Adrenal gland (tissue), 12 donors: Measurements from ENCODE around the gene PTGDR2. TPM values are rescaled to one million over a fixed set of nuclear protein-coding genes. Genes with fewer than 3 reads are reported as not detected.

Experiments used
- DNase-seq, 7 donors: peaks; one replicate each; pipeline ENCODE4 v3.0.0-alpha.2; 2019 to 2020
- H3K27ac ChIP-seq, 5 donors: fragments of 200-600 bp; sonication (generic) in 4 of 5; 1 replicate in 3 of 5; 2 replicates in 2 of 5; pipeline versions ENCODE4 v1.5.1 to v1.8.0; 2016 to 2020; ENCODE audit warnings: mild to moderate bottlenecking in 1 of 5
- H3K27me3 ChIP-seq: fragments of 200-600 bp; 2 replicates; pipeline ENCODE4 v1.8.0; 2021
- H3K36me3 ChIP-seq, 2 donors: fragments of 200-600 bp; replicated peaks in 1 of 2; 1 replicate in 1 of 2; 2 replicates in 1 of 2; pipeline versions ENCODE4 v1.5.1 to v1.8.0; 2018 to 2022
- H3K4me1 ChIP-seq, 2 donors: fragments of 200-600 bp; replicated peaks in 1 of 2; 1 replicate in 1 of 2; 2 replicates in 1 of 2; pipeline versions ENCODE4 v1.5.1 to v1.8.0; 2018 to 2021
- H3K4me3 ChIP-seq, 4 donors: fragments of 200-600 bp; sonication (generic) in 3 of 4; one replicate each; pipeline ENCODE4 v1.5.1; 2016 to 2018
- H3K9me3 ChIP-seq, 3 donors: fragments of 200-600 bp; sonication (generic) in 1 of 3; replicated peaks in 1 of 3; 1 replicate in 2 of 3; 2 replicates in 1 of 3; pipeline versions ENCODE4 v1.5.1 to v1.8.0; 2016 to 2021
- CTCF ChIP-seq, 6 experiments: fragments of 450-650 bp in 4 of 6; fragments of 200-600 bp in 2 of 6; sonication (generic) in 1 of 6; IDR thresholded peaks; 1 replicate in 5 of 6; 2 replicates in 1 of 6; pipeline versions ENCODE4 v1.5.1 to v1.8.0; 2016 to 2021; ENCODE audit warnings: antibody characterized with exemption in 6 of 6, mild to moderate bottlenecking in 2 of 6, moderate library complexity in 1 of 6
- POLR2A ChIP-seq, 2 donors: fragments of 450-650 bp; IDR thresholded peaks; one replicate each; pipeline ENCODE4 v1.6.1; 2017; ENCODE audit warnings: antibody characterized with exemption in 2 of 2, mild to moderate bottlenecking in 2 of 2, moderate library complexity in 1 of 2
- WGBS, 4 donors: extraction: QIAGEN DNeasy Blood & Tissue Kit in 2 of 4; methylation state at CpG; one replicate each; pipeline versions ENCODE4 v1.1.5 to v1.1.7; 2013 to 2017; 5-methylcytosine and 5-hydroxymethylcytosine counted together
- intact Hi-C, 2 donors: fragments of 100-400 bp; cut with DNase I; formaldehyde crosslinking; loops; one replicate each; pipeline versions ENCODE4 v1.14.1 to v1.15.0; 2022 to 2023
- polyA plus RNA-seq, 3 donors: library from polyadenylated mRNA; stranded (reverse); fragments of 200-250 nt in 2 of 3; fragments of 350-450 nt in 1 of 3; fragmentation: Illumina TruSeq in 1 of 3; extraction: RNeasy Lipid Tissue Mini Kit (QIAGEN cat#74804) in 1 of 3; gene quantifications; one replicate each; pipeline ENCODE4 v1.2.3, GENCODE V29; 2013 to 2014
- total RNA-seq, 9 donors: library from RNA; depleted of rRNA in 4 of 9; stranded (reverse); fragments of >200 nt in 4 of 9; fragments of 120-200 nt in 1 of 9; fragmentation: NEBNext Ultra II Directional in 1 of 9; extraction: Animal tissue kit (Norgen Biotek cat#: 25700) in 1 of 9; gene quantifications; one replicate each; pipeline versions ENCODE4 v1.1.0 to v1.2.4, GENCODE V29; 2013 to 2023
- donor health status: healthy with polysubstance abuse.
- donor health status: Bipolar disorder and iron deficiency.
- donor health status: DM: yes; HTN: yes; CAD: no.
- donor health status: DM: no; HTN: no; CAD: no.
- donor health status: DM: no; HTN: no; CAD: no.
- donor health status: DM: yes; HTN: yes; CAD: no.

The PTGDR2 gene
- total and polyA plus RNA-seq, 12 donors = 0.17 to 0.61 (median 0.24) TPM; not detected in 7

- peaks cover 0 to 14% of the 10 kb centered on the region in 2 donors for H3K36me3 ChIP-seq
- 55 to 77% (median 65%) methylated on average over 7 to 8 of the region's 8 CpGs for WGBS, 4 donors
- TF ChIP-seq POLR2A (IDR thresholded peaks at IDR 0.05) (no peak), CTCF (IDR thresholded peaks at IDR 0.05) (no peak)
- intact Hi-C loops = no loop called here
- no peaks in the 10 kb centered on the region for H3K27me3 ChIP-seq
- H3K4me1 ChIP-seq = no peaks in the 10 kb centered on the region
- DNase-seq = no peak
- no peak overlapping the region for H3K4me3 ChIP-seq
- no peak overlapping the region for H3K27ac ChIP-seq
- H3K9me3 ChIP-seq = no peaks in the 10 kb centered on the region
Observed at GRCh38 chr11:60854847-60855725, 664 bp downstream of the PTGDR2 start.

GRCh38 chr11:60854140-60854846 is 1.5 kb downstream of the PTGDR2 start:
- WGBS, 4 donors = 70 to 86% (median 73%) methylated on average over 3 to 8 of the region's 8 CpGs
- H3K4me1 ChIP-seq = no peaks in the 10 kb centered on the region
- H3K9me3 ChIP-seq = no peaks in the 10 kb centered on the region
- H3K36me3 ChIP-seq = peaks cover 0 to 22% of the 10 kb centered on the region in 2 donors
- no peak for TF ChIP-seq POLR2A (IDR thresholded peaks at IDR 0.05)
- TF ChIP-seq CTCF (IDR thresholded peaks at IDR 0.05) = no peak
- intact Hi-C loops = no loop called here
- no peak overlapping the region for H3K4me3 ChIP-seq
- H3K27ac ChIP-seq = no peak overlapping the region
- DNase-seq = no peak
- H3K27me3 ChIP-seq = no peaks in the 10 kb centered on the region

GRCh38 chr11:60852982-60853950 is 2.5 kb downstream of the PTGDR2 start:
- Histone ChIP-seq H3K36me3 (peaks cover 0 to 32% of the 10 kb centered on the region in 2 donors), H3K9me3 (no peaks in the 10 kb centered on the region), H3K4me3 (no peak overlapping the region), H3K4me1 (no peaks in the 10 kb centered on the region), H3K27ac (no peak overlapping the region), H3K27me3 (no peaks in the 10 kb centered on the region)
- TF ChIP-seq CTCF (IDR thresholded peaks at IDR 0.05) = no peak
- no peak for TF ChIP-seq POLR2A (IDR thresholded peaks at IDR 0.05)
- 83 to 93% (median 89%) methylated on average over 46 to 68 of the region's 68 CpGs for WGBS, 4 donors
- no peak for DNase-seq
- intact Hi-C loops = no loop called here
